Left lung (tissue), 10 donors: ENCODE results near the gene IGF2. TPM values are rescaled to one million over a fixed set of nuclear protein-coding genes. Genes with fewer than 3 reads are reported as not detected.
A peak's percentile ranks its signal among the peaks of the same experiment; 100 is the strongest.

Experiments used
- ATAC-seq: fragments of 200-7000 bp; cut with Tn5 transposase; one replicate; pipeline ENCODE4 v1.9.1; 2020; ENCODE audit warnings: moderate library complexity
- DNase-seq, 4 donors: peaks; one replicate each; pipeline ENCODE4 v3.0.0-alpha.2; 2013 to 2020
- H3K27ac ChIP-seq, 2 donors: fragments of 200-600 bp; sonication (generic) in 1 of 2; one replicate each; pipeline versions ENCODE4 v1.5.0 to v1.8.0; 2020 to 2021
- H3K27me3 ChIP-seq, 2 donors: fragments of 200-600 bp; sonication (generic) in 1 of 2; one replicate each; pipeline versions ENCODE4 v1.5.0 to v1.8.0; 2020 to 2021
- H3K36me3 ChIP-seq, 2 donors: fragments of 200-600 bp; sonication (generic) in 1 of 2; one replicate each; pipeline versions ENCODE4 v1.5.0 to v1.8.0; 2020 to 2021
- H3K4me1 ChIP-seq, 2 donors: fragments of 200-600 bp; one replicate each; pipeline ENCODE4 v1.8.0; 2021
- H3K4me3 ChIP-seq, 2 donors: fragments of 200-600 bp; sonication (generic) in 1 of 2; one replicate each; pipeline versions ENCODE4 v1.5.0 to v1.8.0; 2020 to 2021; ENCODE audit warnings: mild to moderate bottlenecking in 1 of 2
- H3K9me3 ChIP-seq, 2 donors: fragments of 200-600 bp; sonication (generic) in 1 of 2; one replicate each; pipeline versions ENCODE4 v1.5.0 to v1.8.0; 2020 to 2021
- intact Hi-C, 2 donors: fragments of 100-400 bp; cut with DNase I; formaldehyde crosslinking; loops; one replicate each; pipeline versions ENCODE4 v1.11.2 to v1.14.2; 2022
- polyA plus RNA-seq, 6 donors: library from polyadenylated mRNA; unstranded; fragments of 120-200 nt; gene quantifications; one replicate each; pipeline ENCODE4 v1.2.1, GENCODE V29; 2013; ENCODE audit not compliant: insufficient read length in 6 of 6
- total RNA-seq, 2 donors: library from RNA; stranded (reverse); fragmentation: NEBNext Ultra II Directional; extraction: Animal tissue kit (Norgen Biotek cat#: 25700); gene quantifications; one replicate each; pipeline ENCODE4 v1.2.1, GENCODE V29; 2021
- TF ChIP-seq, protein P1 (sequence below), 2 donors: fragments of 200-600 bp; sonication (generic) in 1 of 2; IDR thresholded peaks; one replicate each; pipeline versions ENCODE4 v1.5.0 to v1.8.0; 2021; ENCODE audit warnings: antibody characterized with exemption in 2 of 2
- donor health status: DM: no; HTN: yes; CAD: no.
- donor health status: DM: no; HTN: no; CAD: no.

The IGF2 gene
- total and polyA plus RNA-seq, 8 donors, result 12.0 to 118 (median 92.1) TPM

DNA sequence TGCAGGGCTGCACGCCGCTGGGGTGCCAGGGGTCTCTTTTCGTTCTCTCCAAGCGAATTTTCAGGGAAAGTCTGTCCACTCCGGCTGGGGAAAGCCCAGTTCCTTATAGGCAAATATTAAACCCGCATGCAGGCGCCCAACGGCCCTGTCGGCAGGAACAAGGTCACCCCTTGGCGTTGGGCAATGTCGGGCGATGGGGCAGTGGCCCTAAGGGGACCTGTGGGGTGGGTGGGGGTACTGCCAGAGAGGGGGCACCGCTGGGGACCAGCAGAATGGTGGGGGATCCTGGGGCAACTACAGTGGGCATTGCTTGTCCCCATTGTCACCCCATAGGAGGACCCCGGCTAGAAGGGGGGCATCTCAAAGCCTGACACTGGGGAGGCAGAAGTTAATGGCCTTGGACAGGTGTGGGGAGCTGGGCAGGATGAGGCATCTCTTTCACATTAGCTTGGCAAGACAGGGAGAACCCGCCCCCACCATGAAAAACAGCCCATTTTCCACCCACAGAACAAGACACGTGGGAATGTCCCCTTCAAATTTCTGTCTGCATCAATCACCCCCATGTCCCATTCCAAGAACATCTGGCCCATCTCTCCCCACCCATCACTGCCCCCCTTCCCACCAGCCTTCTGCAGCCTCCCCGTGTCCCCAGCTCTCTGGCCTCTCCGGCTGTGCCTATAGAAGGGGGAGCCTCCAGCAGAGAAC lies 5.5 kb upstream of the IGF2 start:
- intact Hi-C loops, result no loop called here
- TF ChIP-seq, protein P1, sequence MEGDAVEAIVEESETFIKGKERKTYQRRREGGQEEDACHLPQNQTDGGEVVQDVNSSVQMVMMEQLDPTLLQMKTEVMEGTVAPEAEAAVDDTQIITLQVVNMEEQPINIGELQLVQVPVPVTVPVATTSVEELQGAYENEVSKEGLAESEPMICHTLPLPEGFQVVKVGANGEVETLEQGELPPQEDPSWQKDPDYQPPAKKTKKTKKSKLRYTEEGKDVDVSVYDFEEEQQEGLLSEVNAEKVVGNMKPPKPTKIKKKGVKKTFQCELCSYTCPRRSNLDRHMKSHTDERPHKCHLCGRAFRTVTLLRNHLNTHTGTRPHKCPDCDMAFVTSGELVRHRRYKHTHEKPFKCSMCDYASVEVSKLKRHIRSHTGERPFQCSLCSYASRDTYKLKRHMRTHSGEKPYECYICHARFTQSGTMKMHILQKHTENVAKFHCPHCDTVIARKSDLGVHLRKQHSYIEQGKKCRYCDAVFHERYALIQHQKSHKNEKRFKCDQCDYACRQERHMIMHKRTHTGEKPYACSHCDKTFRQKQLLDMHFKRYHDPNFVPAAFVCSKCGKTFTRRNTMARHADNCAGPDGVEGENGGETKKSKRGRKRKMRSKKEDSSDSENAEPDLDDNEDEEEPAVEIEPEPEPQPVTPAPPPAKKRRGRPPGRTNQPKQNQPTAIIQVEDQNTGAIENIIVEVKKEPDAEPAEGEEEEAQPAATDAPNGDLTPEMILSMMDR (IDR thresholded peaks at IDR 0.05), result no peak
- DNase-seq (no peak), ATAC-seq (no peak)
- no peak overlapping the region for H3K27ac ChIP-seq
- H3K4me1 ChIP-seq, result peaks cover 0 to 15% of the 10 kb centered on the region in 2 donors
- H3K4me3 ChIP-seq, result no peak overlapping the region
- H3K36me3 ChIP-seq, result no peaks in the 10 kb centered on the region
- H3K27me3 ChIP-seq, result peaks cover 82 to 100% of the 10 kb centered on the region in 2 donors
- no peaks in the 10 kb centered on the region for H3K9me3 ChIP-seq

DNA sequence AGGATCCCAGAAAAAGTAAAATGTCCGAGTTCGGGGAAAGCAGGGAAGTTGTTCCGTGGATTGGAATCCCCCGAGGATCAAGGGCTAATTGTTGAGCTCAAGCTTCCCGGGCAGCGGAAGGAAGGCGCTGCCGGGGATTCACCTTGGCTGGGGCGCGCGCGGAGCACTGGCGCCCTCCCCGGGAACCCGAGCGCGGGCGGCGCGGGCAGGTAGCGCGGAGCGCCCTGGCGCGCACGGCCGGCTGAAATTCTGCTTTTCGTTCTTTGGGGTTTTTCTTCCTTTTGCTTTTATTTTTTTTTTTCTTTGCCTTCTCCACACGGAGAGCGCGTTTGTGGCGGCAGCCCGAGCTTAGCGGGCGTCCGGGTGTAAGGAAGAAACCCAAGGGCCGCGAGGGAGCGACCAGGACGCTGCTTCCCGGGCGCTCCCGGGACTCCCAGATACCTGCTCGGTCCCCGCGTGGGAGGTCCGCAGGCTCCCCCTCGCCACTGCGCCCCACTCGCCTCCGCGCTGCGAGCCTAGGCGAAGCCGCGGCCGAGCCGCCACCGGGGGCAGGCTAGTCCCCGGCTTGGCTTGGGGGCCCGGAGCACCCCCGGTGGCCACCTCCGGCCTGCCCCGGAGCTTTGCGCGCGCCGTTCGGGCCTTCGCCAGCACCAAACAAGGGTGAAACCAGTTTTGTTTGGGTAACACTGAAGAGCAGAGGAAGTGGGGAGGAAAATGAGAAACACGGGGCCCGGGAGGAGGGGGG lies 4.8 kb upstream of the IGF2 start:
- Histone ChIP-seq H3K36me3 (no peaks in the 10 kb centered on the region), H3K4me1 (peaks cover 0 to 18% of the 10 kb centered on the region in 2 donors), H3K27me3 (peaks cover 84 to 100% of the 10 kb centered on the region in 2 donors), H3K9me3 (no peaks in the 10 kb centered on the region), H3K27ac (no peak overlapping the region), H3K4me3 (no peak overlapping the region)
- DNase-seq (peak in 1 of 4 donors; percentile 65), ATAC-seq (no peak)
- TF ChIP-seq, protein P1 (IDR thresholded peaks at IDR 0.05), result no peak
- intact Hi-C loops, result no loop called here

DNA sequence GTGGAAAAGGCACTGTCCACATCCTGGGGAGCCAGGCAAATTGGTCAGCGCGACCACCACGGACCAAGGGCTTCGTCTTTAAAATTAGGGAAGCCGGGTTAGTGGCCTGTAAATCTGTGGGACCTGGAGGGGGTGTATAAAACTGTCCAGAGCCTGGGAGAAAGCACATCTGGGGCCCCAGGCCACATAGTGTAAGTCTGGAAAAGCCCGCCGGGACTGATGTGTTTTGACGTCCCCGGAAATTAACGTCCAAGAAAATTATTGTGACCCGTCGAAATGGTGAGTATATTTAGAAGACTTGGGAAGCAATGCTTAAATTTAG lies 4.2 kb upstream of the IGF2 start:
- Histone ChIP-seq H3K4me1 (peaks cover 0 to 22% of the 10 kb centered on the region in 2 donors), H3K27me3 (peaks cover 84 to 100% of the 10 kb centered on the region in 2 donors), H3K4me3 (no peak overlapping the region), H3K27ac (no peak overlapping the region), H3K36me3 (no peaks in the 10 kb centered on the region), H3K9me3 (no peaks in the 10 kb centered on the region)
- TF ChIP-seq, protein P1 (IDR thresholded peaks at IDR 0.05), result no peak
- ATAC-seq (no peak), DNase-seq (no peak)
- intact Hi-C loops, result no loop called here

DNA sequence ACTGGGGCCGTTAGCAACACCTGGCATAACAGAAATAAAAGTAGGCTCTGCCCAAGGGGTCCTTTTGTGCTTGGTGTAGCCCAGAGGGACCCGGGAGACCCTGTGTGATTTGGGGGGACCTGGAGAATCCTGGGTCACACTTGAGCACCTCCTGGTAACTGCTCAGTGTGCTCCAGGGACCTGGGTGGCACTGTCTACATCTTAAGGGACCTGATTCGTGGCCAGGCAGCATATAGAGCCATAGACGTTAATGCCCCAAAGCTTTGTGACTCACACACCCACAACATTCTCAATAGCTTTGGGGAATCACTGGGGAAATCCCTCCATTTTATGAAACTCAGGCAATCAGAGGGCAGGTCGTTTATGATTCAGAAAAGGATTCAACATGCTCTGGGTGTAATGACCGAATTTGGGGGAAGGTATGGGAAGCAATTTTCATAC lies 3.6 kb upstream of the IGF2 start:
- ATAC-seq (no peak), DNase-seq (peak in 1 of 4 donors; percentile 5)
- Histone ChIP-seq H3K9me3 (no peaks in the 10 kb centered on the region), H3K4me3 (no peak overlapping the region), H3K36me3 (no peaks in the 10 kb centered on the region), H3K27ac (no peak overlapping the region), H3K4me1 (peaks cover 0 to 25% of the 10 kb centered on the region in 2 donors), H3K27me3 (peaks cover 87 to 100% of the 10 kb centered on the region in 2 donors)
- intact Hi-C loops, result no loop called here
- TF ChIP-seq, protein P1 (IDR thresholded peaks at IDR 0.05), result no peak

DNA sequence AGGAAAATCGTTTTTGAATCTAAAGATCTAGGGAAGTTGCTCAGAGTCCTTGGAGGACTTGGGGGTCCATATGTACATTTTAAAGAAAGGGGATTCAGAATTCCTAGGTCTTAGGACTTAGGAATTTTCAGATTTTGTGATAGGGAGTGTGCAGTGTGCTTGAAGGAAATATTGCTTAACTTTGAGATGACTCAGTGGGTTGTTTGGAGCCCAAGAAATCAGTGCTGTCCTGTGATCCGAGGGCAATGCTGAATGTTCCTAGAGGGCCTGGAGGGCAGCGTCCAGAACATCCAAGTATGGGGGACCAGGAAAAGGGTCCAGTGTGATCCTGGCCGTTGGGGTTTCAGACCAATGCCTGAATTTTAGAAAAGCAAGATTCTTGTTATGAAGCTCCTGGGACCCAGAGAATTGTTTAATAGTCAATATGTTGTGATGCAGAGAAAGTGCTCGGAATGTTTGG lies 3.1 kb upstream of the IGF2 start:
- DNase-seq (no peak), ATAC-seq (no peak)
- Histone ChIP-seq H3K27ac (no peak overlapping the region), H3K4me1 (peaks cover 0 to 30% of the 10 kb centered on the region in 2 donors), H3K4me3 (no peak overlapping the region), H3K9me3 (no peaks in the 10 kb centered on the region), H3K27me3 (peaks cover 88 to 100% of the 10 kb centered on the region in 2 donors), H3K36me3 (no peaks in the 10 kb centered on the region)
- TF ChIP-seq, protein P1 (IDR thresholded peaks at IDR 0.05), result no peak
- intact Hi-C loops, result no loop called here
